Right atrium auricular region (tissue), 2 donors: ENCODE results near the gene ARHGEF3. TPM values are rescaled to one million over a fixed set of nuclear protein-coding genes. Genes with fewer than 3 reads are reported as not detected.

ENCODE experiments used
- DNase-seq: peaks from one replicate; pipeline ENCODE4 v3.0.0-alpha.2; 2019; ENCODE audit warnings: low spot score
- H3K27ac ChIP-seq, 2 donors: fragments of 200-600 bp; sonication (generic); 1 replicate in 1 of 2; 2 replicates in 1 of 2; pipeline ENCODE4 v1.5.1; 2016 to 2019
- H3K27me3 ChIP-seq, 2 donors: fragments of 200-600 bp; sonication (generic); one replicate each; pipeline versions ENCODE4 v1.5.1 to v1.6.0; 2017 to 2019
- H3K36me3 ChIP-seq: fragments of 200-600 bp; sonication (generic); one replicate; pipeline ENCODE4 v1.5.1; 2016
- H3K4me1 ChIP-seq, 2 donors: fragments of 200-600 bp; sonication (generic); one replicate each; pipeline versions ENCODE4 v1.5.1 to v1.6.0; 2017 to 2019
- H3K4me3 ChIP-seq, 2 donors: fragments of 200-600 bp; sonication (generic); 1 replicate in 1 of 2; 2 replicates in 1 of 2; pipeline ENCODE4 v1.5.1; 2017 to 2019; ENCODE audit warnings: mild to moderate bottlenecking in 1 of 2, moderate library complexity in 1 of 2
- H3K9me3 ChIP-seq, 2 donors: fragments of 200-600 bp; sonication (generic); one replicate each; pipeline ENCODE4 v1.5.1; 2019
- CTCF ChIP-seq, 2 donors: fragments of 200-600 bp; sonication (generic); IDR thresholded peaks; one replicate each; pipeline ENCODE4 v1.5.1; 2019; ENCODE audit warnings: antibody characterized with exemption in 2 of 2
- total RNA-seq, 2 donors: library from RNA; depleted of rRNA; stranded (reverse); fragments of >200 nt; gene quantifications; one replicate each; pipeline ENCODE4 v1.1.0, GENCODE V29; 2016

The ARHGEF3 gene
- total RNA-seq, 2 donors from 2014 or later = 16.1 to 21.7 TPM

- Histone ChIP-seq H3K36me3 (no peaks in the 10 kb centered on the region), H3K27me3 (no peaks in the 10 kb centered on the region), H3K27ac (no peak overlapping the region), H3K4me3 (no peak overlapping the region), H3K4me1 (peaks cover 0 to 10% of the 10 kb centered on the region in 2 donors), H3K9me3 (no peaks in the 10 kb centered on the region)
- no peak for TF ChIP-seq CTCF (IDR thresholded peaks at IDR 0.05)
- no peak for DNase-seq
Observed at GRCh38 chr3:56825567-56826438, 24.1 kb upstream of the ARHGEF3 start.

GRCh38 chr3:56823984-56824703 lies 22.4 kb upstream of the ARHGEF3 start:
- no peak for DNase-seq
- Histone ChIP-seq H3K9me3 (no peaks in the 10 kb centered on the region), H3K4me3 (no peak overlapping the region), H3K4me1 (peaks cover 0 to 10% of the 10 kb centered on the region in 2 donors), H3K27me3 (no peaks in the 10 kb centered on the region), H3K36me3 (no peaks in the 10 kb centered on the region), H3K27ac (no peak overlapping the region)
- TF ChIP-seq CTCF (IDR thresholded peaks at IDR 0.05) = no peak

GRCh38 chr3:56823421-56823926 lies 21.7 kb upstream of the ARHGEF3 start:
- H3K4me1 ChIP-seq = peaks cover 0 to 10% of the 10 kb centered on the region in 2 donors
- no peaks in the 10 kb centered on the region for H3K27me3 ChIP-seq
- H3K27ac ChIP-seq = no peak overlapping the region
- no peak overlapping the region for H3K4me3 ChIP-seq
- no peak for TF ChIP-seq CTCF (IDR thresholded peaks at IDR 0.05)
- no peaks in the 10 kb centered on the region for H3K9me3 ChIP-seq
- H3K36me3 ChIP-seq = no peaks in the 10 kb centered on the region
- DNase-seq = no peak

- TF ChIP-seq CTCF (IDR thresholded peaks at IDR 0.05) = no peak
- no peak overlapping the region for H3K27ac ChIP-seq
- H3K4me1 ChIP-seq = peaks cover 0 to 10% of the 10 kb centered on the region in 2 donors
- no peak for DNase-seq
- H3K4me3 ChIP-seq = no peak overlapping the region
- no peaks in the 10 kb centered on the region for H3K27me3 ChIP-seq
- H3K9me3 ChIP-seq = no peaks in the 10 kb centered on the region
- no peaks in the 10 kb centered on the region for H3K36me3 ChIP-seq
Observed at GRCh38 chr3:56822501-56822900, 20.8 kb upstream of the ARHGEF3 start.

GRCh38 chr3:56819016-56819809 lies 17.5 kb upstream of the ARHGEF3 start:
- no peaks in the 10 kb centered on the region for H3K9me3 ChIP-seq
- TF ChIP-seq CTCF (IDR thresholded peaks at IDR 0.05) = no peak
- DNase-seq = no peak
- no peak overlapping the region for H3K27ac ChIP-seq
- peaks cover 0 to 8% of the 10 kb centered on the region in 2 donors for H3K4me1 ChIP-seq
- H3K27me3 ChIP-seq = no peaks in the 10 kb centered on the region
- no peaks in the 10 kb centered on the region for H3K36me3 ChIP-seq
- H3K4me3 ChIP-seq = no peak overlapping the region
